Type B pancreatic cell (in vitro differentiated cells): ENCODE measurements around the gene NFATC3. TPM values are rescaled to one million over a fixed set of nuclear protein-coding genes. Genes with fewer than 3 reads are reported as not detected.

Experiments
- DNase-seq: peaks from one replicate; pipeline ENCODE4 v3.0.0; 2021; ENCODE audit warnings: mixed read lengths; ENCODE audit not compliant: unreplicated experiment; ENCODE audit errors: extremely low spot score
- H3K27ac Mint-ChIP-seq: 2 replicates; pipeline ENCODE4 v1.8.0; 2021; ENCODE audit warnings: mild to moderate bottlenecking, mixed read lengths
- H3K27me3 Mint-ChIP-seq: 2 replicates; pipeline ENCODE4 v1.8.0; 2021; ENCODE audit warnings: mixed read lengths
- H3K36me3 Mint-ChIP-seq: 2 replicates; pipeline ENCODE4 v1.8.0; 2021; ENCODE audit warnings: mixed read lengths
- H3K4me1 Mint-ChIP-seq: one replicate; pipeline ENCODE4 v1.8.0; 2021; ENCODE audit warnings: mixed read lengths; ENCODE audit not compliant: unreplicated experiment
- H3K4me3 Mint-ChIP-seq: 2 replicates; pipeline ENCODE4 v1.8.0; 2021; ENCODE audit warnings: mild to moderate bottlenecking, mixed read lengths
- H3K9me3 Mint-ChIP-seq: 2 replicates; pipeline ENCODE4 v1.8.0; 2021; ENCODE audit warnings: mixed read lengths
- CTCF ChIP-seq: fragments of 200-600 bp; sonication (generic); conservative IDR thresholded peaks from 2 replicates; pipeline ENCODE4 v1.5.0; 2021; ENCODE audit warnings: antibody characterized with exemption, mild to moderate bottlenecking
- total RNA-seq: library from RNA; stranded (reverse); gene quantifications from 2 replicates; pipeline ENCODE4 v1.2.1, GENCODE V29; 2021; ENCODE audit warnings: low replicate concordance

Gene NFATC3
- total RNA-seq, 1 donor from 2014 or later: 55.5 TPM

GRCh38 chr16:68093816-68094613 lies 8.8 kb downstream of the NFATC3 start:
- Mint-ChIP-seq H3K9me3 (no peaks in the 10 kb centered on the region), H3K4me1 (peaks cover 34% of the 10 kb centered on the region), H3K36me3 (no peaks in the 10 kb centered on the region), H3K27ac (peak overlapping the region; percentile 4), H3K4me3 (no peak overlapping the region), H3K27me3 (no peaks in the 10 kb centered on the region)
- TF ChIP-seq CTCF: peak; percentile 72
- DNase-seq: no peak

GRCh38 chr16:68094614-68094934 lies 9.4 kb downstream of the NFATC3 start:
- no peaks in the 10 kb centered on the region for H3K36me3 Mint-ChIP-seq
- H3K27ac Mint-ChIP-seq: no peak overlapping the region
- DNase-seq: no peak
- peak; percentile 41 for TF ChIP-seq CTCF
- no peak overlapping the region for H3K4me3 Mint-ChIP-seq
- no peaks in the 10 kb centered on the region for H3K27me3 Mint-ChIP-seq
- no peaks in the 10 kb centered on the region for H3K9me3 Mint-ChIP-seq
- H3K4me1 Mint-ChIP-seq: peaks cover 32% of the 10 kb centered on the region

- no peaks in the 10 kb centered on the region for H3K36me3 Mint-ChIP-seq
- no peaks in the 10 kb centered on the region for H3K27me3 Mint-ChIP-seq
- H3K4me3 Mint-ChIP-seq: no peak overlapping the region
- no peak for TF ChIP-seq CTCF
- H3K9me3 Mint-ChIP-seq: no peaks in the 10 kb centered on the region
- no peak for DNase-seq
- H3K27ac Mint-ChIP-seq: no peak overlapping the region
- peaks cover 22% of the 10 kb centered on the region for H3K4me1 Mint-ChIP-seq
Measured at GRCh38 chr16:68096491-68096890, 11.3 kb downstream of the NFATC3 start.

DNA sequence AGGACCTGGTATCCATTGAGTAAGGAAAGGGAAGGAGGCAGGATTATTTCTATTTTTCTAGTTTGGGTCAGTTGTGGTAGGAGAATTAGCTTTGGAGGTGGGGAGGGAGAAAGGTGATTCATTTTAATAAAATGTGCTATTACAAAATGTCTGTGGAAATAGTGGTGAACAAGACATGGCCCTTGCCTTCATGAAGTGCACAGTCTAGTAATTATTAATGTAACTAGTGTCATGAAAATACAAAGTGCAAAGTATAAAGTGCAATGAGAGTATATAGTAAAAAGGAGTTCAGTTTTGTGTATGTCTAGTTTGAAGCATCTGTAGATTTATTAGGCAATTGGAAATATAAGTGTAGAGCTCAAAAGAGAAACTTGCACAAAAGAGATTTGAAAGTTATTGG lies 11.9 kb downstream of the NFATC3 start:
- DNase-seq: no peak
- no peaks in the 10 kb centered on the region for H3K9me3 Mint-ChIP-seq
- no peak for TF ChIP-seq CTCF
- H3K27ac Mint-ChIP-seq: no peak overlapping the region
- H3K27me3 Mint-ChIP-seq: no peaks in the 10 kb centered on the region
- peaks cover 17% of the 10 kb centered on the region for H3K4me1 Mint-ChIP-seq
- H3K4me3 Mint-ChIP-seq: no peak overlapping the region
- H3K36me3 Mint-ChIP-seq: no peaks in the 10 kb centered on the region

GRCh38 chr16:68097895-68098294 lies 12.7 kb downstream of the NFATC3 start:
- Mint-ChIP-seq H3K9me3 (peaks cover 4% of the 10 kb centered on the region), H3K27me3 (no peaks in the 10 kb centered on the region), H3K4me1 (peaks cover 14% of the 10 kb centered on the region), H3K27ac (no peak overlapping the region), H3K4me3 (no peak overlapping the region), H3K36me3 (peaks cover 4% of the 10 kb centered on the region)
- no peak for TF ChIP-seq CTCF
- DNase-seq: no peak
